HG03354 (cell line): ENCODE data around the gene MEGF6.

Experiments
- ATAC-seq: cut with Tn5 transposase; IDR thresholded peaks from one replicate; pipeline ENCODE4 v1.9.1; 2021; ENCODE audit warnings: mild to moderate bottlenecking; ENCODE audit not compliant: unreplicated experiment, poor library complexity, severe bottlenecking

MEGF6 gene

GRCh38 chr1:3544040-3544977 lies 67.0 kb downstream of the MEGF6 start:
- ATAC-seq: no peak

GRCh38 chr1:3543076-3544039 lies 68.0 kb downstream of the MEGF6 start:
- ATAC-seq: no peak

DNA sequence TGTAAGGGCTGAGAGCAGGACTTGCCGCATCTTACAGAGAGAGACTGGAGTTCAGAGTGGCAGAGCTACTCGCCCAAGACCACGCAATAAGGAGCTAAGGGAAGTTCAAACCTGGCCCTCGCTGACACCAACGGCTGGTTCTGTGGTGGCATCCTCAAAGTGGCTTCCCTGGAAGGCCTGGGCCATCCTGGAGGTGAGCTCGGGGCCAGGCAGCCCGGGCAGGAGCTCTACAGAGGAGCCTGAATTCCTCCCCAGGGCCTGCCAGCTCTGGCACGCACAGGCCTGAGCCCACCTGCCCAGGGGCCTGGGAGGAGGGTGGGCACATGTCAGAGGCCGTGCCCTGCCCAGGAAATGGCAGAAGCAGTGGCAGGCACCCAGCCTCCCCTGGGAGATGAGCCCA lies 68.6 kb downstream of the MEGF6 start:
- no peak for ATAC-seq

DNA sequence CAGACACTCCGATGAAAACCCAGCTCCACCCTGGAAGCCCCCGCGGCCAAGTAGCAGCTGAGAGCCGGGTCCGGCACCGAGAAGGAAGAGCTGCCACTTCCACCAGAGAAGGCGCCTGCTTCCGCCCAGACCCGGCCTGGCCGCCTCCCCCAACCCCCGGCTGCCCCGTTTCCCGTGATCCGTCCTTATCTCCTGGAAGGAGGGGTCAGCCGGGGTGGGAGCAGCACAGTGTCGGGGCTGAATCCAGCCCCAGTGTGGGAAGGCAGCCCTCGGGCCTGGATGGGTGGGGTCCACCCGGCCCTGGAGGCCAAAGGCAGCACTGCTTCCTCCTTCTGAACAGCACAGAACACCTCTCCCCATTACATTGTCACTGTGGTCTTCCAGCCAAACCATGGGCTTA lies 69.4 kb downstream of the MEGF6 start:
- no peak for ATAC-seq

GRCh38 chr1:3541465-3541864 lies 69.8 kb downstream of the MEGF6 start:
- ATAC-seq: no peak

DNA sequence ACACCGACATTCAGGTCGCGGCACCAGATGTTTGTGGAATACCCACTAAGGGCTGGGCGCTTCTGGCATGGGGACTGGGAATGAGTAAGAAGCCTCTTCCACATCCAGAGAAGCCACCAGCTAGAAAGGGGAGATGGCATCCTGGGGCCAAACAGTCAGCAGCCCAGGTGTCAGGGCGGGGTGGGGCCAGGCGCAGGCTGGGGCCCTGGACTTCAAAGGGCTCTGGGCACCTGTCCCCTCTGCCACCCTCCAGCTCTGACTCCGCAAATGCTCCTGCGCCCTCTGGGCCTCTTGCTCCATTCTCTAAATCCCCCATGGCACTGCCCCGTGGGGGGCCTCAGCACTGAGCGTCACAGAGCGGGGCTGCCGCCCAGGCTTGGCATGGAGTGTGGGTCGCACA lies 70.4 kb downstream of the MEGF6 start:
- no peak for ATAC-seq

DNA sequence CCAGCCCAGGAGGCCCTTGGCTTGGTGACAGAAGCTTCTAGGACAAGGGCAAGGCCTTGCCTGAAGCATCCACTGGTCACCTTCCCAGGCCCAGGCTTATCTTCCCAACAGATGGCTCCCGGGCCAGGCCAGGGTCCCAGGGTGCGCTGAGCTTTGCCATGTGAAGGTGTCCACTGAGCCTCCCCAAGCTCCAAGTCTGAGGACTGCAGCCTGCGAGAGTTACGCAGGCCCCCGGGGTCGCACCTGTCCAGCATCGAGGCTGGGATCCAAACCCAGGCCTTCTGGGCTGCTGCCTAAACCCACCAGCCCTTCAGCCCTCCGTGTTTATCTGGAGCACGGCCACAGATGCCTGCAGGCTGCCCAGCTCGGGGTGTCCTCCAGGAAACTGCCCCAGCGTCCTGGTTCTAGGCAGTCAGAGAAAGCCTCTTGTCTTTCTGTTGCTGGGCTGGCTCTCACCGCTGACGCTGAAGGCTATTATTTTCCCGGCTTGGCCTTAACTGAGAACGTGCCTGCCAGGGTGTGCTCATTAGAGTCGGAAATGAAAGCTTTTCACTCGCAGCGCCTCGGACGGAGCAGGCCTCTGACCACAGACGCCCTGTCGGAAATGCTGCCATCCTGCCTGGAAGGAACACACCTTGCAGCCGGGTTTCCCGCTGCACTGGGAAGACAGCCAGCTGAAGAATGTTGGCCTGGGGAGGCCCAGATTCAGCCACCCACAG lies 71.4 kb downstream of the MEGF6 start:
- no peak for ATAC-seq

DNA sequence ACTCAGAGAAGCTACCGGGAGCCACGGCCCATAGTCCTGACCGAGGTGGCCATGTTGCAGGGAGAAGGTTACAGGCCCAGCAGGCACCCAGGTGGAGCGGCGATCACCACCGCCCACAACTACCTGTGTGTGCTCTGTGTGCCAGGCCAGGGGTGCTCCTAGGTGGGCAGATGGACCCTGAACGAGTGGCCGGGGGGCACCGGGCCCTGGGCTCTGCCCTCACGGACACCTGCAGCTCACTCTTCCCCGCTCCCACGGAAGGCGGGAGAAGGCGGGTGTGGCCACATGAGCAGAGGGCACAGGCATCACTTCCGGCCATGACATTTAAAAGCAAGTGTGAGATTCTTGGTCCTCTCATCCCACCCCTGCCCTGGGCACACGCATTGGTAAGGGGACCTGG lies 73.9 kb downstream of the MEGF6 start:
- ATAC-seq: no peak

DNA sequence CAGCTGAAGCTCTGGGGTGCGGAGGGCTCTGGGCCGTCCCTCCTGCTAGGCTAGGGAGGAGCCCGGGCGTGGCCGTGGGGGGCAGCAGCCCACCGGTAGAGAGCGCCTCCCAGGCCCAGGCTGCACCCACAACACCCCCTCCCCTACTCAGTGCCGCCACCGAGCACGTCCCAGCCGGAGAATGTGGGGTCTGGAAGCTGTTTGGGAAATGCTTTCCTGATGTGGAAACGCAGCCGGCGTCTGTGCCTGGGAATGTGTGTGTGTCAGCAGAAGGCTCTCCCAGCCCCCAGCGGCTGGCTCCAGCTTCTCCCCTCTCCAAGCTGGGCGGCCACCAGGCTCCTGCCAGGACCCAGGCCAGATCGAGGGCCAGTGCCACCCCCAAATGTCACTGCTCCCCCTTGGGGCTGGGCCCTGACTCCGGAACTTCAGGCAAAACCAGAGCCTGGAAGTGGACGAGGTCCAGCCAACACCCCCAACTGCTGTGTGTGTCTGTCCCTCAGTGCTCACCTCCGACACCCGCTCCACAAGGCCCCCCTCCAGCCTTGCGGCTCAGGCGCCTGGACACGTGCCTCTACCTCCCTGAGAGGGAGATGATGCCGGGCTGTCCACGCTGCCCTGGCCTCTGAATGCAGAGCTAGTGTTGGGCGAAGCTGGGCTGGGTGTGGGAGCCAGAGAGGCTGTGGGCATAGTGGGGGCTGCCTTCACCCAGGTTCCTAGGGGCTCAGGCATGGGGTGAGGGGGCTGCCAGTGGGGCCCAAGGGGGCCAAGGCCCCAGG lies 74.7 kb downstream of the MEGF6 start:
- ATAC-seq: no peak

GRCh38 chr1:3535732-3536131 lies 75.6 kb downstream of the MEGF6 start:
- ATAC-seq: no peak

DNA sequence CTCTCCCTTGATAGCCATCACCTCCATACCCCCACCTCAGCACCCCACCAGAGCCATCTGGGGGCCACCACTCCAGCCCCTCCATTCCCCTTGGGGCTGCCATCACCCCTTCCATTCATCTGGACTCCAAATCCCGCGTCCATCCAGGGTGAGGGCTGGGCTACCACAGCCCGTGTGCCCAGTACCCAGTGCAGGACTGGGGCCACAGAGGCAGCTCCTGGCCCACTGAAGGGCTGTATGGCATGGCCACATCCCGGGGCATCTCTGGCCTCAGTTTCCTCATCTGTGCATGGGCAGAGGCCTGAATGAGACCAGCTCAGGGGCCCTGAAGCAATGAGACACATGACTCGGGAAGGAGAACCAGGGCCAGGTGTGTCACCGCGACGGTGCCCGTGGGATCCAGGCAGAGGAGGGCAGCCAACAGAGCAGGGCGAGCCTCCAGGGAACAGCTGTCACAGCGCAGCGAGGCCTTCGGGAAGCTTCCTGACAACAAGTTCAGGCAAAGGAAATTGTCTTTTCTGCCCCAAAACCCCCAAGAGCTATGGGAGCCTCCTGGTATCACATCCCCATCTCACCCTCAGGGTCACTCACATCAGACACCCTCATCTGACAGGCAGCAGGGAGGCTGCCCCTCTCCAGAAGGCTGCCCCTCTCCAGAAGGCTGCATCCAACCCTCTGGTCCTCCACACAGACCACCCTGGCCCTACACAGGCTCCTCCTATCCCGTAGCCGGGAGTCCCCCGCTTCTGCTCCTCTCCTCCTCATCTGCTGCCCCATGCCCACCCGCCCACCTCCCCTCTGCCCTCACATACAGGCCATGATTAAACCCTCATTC lies 76.3 kb downstream of the MEGF6 start:
- no peak for ATAC-seq

- ATAC-seq: no peak
Measured at GRCh38 chr1:3533067-3534048, 78.0 kb downstream of the MEGF6 start.

GRCh38 chr1:3531928-3532327 lies 79.4 kb downstream of the MEGF6 start:
- ATAC-seq: no peak

GRCh38 chr1:3530926-3531818 lies 80.1 kb downstream of the MEGF6 start:
- no peak for ATAC-seq

- no peak for ATAC-seq
Measured at GRCh38 chr1:3530086-3530925, 81.0 kb downstream of the MEGF6 start.
